ENCODE measurements around the gene DPP7.
"Not testable (repeated sequence)": the region's sequence is repeated elsewhere in the genome, so short reads cannot be mapped to it uniquely, and the experiment has no call there.

Gene DPP7

DNA sequence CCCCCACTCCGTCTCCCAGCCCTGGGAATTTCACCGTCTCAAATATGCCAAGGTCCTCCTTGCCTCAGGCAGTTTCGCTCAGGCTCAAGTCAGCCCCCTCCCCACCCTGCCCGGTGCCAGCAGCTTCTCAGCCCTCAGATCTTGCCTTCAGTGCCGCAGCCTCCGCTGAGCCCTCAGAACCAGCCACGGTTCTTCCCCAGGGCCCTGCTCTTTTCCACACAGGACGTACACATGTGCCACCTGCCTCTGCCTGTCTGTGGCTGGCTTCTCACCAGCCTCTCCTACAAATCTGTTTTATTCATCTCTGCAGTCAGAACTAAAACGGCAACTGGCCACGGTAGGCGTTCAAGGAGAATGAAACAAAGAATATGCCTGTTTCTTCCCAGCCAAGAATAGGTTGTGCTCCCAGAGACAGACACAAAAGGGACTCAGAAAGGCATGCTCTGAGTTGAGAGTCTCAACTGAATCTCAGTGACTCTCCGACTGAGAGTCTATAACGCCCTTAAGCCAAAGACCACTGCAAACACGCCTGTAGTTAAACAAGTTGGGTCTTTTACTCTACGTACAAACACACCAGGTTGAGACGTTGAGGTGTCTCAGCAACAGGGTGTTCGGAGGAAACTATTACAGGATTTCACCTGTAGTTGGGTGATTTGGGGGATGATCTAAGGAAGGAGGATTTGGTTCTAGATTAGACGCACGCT lies 13.8 kb upstream of the DPP7 start:
- DNase-seq, result no peak

DNA sequence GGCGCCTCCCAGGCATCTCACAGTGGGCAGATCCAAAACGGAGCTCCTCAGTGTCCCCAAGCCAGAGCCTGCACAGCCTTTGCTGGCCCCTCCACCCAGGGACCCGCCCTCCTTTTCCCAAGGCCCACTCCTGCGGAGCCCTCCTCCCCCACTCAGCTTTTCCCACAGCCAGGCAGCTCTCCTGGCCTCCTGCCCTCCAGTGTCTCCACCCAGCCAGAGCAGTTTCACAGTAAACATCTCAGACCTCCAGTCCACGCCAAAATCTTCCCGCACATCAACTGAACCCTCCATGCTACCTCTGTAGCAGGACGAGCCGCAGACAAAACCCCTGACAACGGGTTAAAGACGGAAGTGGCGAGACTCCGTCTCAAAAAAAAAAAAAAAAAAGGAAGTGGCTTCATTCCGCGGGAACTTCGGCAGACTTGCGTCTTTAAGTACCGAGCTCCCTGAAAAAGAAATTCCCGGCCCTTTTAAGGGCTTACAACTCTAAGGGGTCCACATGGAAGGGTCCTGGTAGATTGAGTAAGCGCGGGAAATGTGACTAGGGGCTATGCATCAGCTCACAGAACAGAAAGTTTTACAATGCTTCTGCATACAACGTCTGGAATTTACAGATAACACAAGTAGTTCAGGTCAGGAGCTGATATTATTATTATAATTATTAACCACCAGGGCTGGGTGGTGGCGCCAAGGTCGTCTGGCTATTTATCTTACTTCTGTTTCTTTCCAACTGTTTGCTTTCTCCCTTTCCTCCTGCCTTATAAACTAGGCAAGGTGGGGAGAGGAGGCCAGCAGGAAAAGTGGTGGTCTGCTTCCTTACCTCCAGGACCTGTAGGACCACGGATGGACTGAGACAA lies 13.0 kb upstream of the DPP7 start:
- DNase-seq, result no peak

DNA sequence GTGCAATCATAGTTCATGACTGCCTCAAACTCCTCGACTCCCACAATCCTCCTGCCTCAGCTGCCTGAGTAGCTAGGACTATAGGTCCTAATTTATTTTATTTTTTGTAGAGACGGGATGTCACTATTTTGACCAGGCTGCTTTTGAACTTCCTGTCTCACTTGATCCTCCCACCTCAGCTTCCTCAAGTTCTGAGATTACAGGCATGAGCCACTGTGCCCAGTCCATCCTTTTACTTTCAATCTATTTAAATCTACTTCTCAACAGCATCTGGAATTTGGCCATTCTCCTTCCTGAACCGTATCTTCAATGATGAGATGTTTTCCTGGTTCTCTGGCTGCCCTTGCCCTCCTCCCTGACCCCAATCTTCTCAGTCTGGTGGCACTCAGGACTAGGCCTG lies 12.3 kb upstream of the DPP7 start:
- no peak for DNase-seq

DNA sequence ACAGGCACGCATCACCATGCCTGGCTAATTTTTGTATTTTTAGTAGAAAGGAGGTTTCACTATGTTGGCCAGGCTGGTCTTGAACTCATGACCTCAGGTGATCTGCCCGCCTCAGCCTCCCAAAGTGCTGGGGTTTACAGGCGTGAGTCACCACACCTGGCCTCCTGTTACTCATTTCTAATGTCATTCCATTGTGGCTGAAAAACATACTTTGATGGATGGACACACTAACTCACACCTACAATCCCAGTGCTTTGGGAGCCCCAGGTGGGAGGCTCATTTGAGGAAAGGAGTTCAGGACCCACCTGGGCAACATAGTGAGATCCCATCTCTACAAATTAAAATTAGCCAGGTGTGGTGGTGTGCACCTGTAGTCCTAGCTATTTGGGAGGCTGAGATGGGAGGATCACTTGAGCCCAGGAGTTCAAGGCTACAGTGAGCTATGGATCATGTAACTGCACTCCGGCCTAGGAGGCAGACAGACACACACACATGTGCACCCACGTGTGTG lies 9.5 kb upstream of the DPP7 start:
- not testable (repeated sequence) for DNase-seq

DNA sequence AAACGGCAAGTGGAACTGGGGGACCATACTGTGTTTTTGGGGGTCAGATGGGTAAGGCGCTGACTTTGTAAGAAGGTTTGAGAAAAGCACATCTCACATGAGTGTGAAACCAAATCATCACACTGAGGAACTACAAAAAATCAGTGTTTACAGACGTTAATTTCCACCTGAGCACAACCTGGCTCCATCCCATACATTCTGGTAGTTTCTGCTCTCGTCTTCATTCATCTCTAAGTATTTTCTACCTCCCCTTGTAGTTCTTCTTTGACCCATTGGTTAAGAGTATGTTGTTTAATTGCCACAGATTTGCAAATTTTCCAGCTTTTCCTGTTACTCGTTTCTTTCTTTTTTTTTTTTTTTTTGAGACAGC lies 8.9 kb upstream of the DPP7 start:
- DNase-seq, result no peak

DNA sequence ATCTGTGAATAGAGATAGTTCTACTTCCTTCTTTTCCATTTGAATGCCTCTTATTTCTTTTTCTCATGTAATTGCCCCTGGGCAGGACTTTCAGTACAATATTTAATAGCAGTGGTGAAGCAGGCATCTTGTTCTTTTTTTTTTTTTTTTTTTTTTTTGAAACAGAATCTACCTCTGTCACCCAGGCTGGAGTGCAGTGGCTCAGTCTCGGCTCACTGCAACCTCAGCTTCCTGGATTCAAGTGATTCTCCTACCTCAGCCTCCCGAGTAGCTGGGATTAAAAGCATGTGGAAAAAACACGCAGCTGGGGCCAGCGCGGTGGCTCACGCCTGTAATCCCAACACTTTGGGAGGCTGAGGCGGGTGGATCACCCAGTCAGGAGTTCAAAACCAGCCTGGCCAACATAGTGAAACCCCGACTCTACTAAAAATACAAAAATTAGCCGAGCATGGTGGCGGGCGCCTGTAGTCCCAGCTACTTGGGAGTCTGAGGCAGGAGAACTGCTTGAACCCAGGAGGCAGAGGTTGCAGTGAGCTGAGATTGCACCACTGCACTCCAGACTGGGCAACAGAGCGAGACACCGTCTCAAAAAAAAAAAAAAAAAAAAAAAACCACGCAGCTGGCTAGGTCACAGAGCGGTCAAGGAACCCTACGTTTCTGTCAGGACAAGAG lies 8.4 kb upstream of the DPP7 start:
- DNase-seq, result not testable (repeated sequence)

DNA sequence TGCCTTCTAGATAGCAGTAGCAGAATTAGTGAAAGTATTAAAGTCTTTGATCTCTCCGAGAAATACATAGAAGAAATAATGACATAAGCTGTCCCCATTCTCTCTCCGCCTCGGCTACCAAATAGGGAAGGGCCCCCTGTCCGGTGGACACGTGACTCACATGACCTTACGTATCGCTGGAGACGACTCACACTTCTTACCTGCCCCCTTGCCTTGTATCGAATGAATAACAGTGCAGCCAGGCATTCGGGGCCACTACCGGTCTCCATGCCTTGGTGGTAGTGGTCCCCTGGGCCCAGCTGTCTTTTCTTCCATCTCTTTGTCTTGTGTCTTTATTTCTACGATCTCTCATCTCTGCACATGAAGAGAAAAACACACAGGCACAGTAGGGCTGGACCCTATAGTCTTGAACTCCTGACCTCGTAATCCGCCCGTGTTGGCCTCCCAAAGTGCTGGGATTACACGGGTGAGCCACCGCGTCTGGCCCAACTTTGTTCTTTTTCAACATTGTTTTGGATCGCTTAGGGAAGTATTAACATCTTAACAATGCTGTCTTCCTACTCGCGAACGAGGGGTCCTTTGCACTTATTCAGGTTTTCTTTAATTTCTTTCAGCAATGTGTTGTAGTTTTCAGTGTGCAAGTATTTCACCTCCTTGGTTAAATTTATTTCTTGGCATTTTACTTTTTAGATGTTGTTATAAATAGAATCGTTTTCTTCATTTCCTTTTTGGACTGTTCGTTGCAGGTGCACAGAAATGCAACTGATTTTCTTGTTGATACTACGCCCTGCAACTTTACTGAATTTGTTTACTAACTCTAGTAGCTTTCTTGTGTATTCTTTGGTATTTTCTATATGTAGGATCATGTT lies 7.6 kb upstream of the DPP7 start:
- DNase-seq, result not testable (repeated sequence)

DNA sequence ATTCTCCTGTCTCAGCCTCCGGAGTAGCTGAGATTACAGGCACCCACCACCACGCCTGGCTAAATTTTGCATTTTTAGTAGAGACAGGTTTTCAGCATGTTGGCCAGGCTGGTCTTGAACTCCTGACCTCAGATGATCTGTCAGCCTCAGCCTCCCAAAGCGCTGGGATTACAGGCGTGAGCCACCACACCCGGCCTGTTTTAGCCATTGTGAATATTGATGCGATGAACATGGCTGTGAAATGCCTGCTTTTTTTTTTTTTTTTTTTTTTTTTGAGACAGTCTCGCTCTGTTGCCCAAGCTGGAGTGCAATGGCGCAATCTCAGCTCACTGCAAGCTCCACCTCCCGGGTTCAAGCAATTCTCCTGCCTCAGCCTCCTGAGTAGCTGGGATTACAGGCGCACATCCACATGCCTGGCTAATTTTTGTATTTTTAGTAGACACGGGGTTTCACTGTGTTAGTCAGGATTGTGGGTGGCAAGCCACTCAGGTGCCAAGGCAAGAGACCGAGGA lies 3.6 kb upstream of the DPP7 start:
- DNase-seq, result not testable (repeated sequence)

DNA sequence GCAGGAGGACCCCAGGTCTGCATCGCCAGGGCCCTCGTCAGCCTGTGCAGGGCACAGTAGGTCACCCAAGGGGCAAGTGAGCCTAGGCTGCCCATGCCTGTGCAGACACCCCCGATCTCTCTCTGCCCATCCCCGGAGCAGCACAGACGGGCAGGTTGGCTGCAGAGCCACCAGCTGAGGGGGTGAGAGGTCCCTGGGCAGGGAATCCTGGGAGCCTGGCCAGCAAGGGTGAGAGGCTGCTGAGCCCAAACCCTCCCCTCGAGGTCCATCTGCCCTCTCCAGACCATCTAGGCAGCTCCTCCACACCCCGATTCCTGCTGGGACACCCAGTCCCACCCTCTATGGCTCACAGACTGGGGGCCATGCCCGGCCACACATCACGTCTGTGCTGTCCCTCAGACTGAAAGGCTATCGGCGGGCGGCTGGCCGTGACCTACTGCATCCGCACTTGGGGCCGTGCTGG lies 2.8 kb upstream of the DPP7 start:
- no peak for DNase-seq

DNA sequence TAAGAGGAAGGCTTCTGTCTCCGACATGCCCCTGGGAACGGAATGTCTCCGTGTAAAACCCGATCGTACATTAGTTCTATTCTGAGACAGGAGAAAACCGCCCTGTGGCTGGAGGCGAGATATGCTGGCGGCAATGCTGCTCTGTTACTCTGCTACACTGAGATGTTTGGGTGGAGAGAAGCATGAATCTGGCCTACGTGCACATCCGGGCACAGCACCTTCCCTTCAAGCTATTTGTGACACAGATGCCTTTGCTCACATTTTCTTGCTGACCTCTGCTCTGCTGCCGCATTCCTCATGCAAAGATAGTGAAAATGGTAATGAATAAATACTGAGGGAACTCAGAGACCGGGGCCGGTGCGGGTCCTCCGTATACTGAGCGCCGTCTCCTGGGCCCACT lies 2.2 kb upstream of the DPP7 start:
- DNase-seq, result no peak

DNA sequence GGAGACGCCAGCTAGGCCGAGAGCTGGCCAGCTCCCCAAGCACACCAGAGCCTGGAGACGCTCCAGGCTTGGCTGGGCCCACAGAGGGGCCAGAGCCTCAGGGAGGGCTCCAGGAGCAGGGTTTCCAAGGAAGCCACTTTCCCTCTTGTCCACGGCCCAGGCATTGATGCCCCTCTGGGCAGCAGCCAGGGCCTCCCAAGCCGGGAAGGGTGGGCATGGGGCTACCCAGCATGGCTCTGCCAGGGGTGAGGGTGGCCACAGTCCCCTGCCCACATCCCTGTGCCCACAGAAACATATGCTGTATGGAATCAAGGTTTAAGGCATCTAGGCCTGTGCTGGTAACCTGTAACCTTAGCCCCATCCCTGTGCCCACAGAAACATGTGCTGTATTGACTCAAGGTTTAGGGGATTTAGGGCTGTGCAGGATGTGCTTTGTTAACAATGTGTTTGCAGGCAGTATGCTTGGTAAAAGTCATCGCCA lies 1.5 kb upstream of the DPP7 start:
- DNase-seq, result no peak

DNA sequence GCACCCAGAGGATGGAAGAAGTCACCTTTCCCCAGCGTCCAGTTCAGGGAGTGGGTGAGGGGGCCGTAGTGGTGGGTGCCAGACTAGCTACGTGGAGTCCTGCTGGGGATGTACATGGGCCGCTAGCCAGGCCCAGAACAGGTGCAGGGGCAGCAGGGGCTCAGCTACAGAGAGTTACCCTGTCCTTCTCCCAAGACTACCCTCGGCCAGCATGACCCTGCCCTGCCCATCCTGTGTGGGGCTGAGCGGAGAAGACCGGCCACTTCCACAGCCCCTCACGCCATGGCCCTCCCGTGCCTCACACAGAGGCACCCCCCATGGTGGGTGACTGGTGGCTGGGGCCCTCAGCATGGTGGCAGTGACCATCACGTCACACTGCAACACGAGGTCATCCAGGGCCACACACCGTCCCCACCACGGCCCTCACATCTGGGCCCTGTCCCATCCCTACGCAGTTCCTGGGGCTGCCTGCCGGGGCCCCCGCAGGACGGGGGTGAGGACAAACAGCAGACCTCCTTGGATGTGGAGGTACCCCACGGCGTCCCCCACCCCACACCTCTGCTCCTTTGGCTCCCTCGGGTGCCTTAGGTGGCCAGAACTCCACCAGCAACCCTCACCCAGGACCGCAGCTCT lies 977 bp upstream of the DPP7 start:
- DNase-seq, result no peak

DNA sequence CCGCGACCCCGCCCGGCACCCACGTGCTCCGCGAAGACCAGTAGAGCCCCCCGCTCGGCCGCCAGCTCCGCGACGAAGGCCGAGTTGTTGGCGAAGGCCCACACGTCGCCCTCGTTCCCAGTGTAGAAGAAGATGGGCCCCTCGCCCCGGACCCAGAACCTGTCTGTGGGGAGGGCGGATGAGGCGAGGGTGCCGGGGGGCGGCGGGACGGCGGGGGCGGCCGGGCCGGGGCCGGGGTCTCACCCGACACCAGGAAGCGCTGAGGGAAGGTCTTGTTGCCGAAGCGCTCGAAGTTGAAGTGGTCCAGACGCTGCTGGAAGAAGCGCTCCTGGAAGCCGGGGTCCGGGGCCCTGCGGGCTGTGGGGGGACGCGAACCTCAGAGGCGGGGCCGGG lies 317 bp downstream of the DPP7 start:
- no peak for DNase-seq

DNA sequence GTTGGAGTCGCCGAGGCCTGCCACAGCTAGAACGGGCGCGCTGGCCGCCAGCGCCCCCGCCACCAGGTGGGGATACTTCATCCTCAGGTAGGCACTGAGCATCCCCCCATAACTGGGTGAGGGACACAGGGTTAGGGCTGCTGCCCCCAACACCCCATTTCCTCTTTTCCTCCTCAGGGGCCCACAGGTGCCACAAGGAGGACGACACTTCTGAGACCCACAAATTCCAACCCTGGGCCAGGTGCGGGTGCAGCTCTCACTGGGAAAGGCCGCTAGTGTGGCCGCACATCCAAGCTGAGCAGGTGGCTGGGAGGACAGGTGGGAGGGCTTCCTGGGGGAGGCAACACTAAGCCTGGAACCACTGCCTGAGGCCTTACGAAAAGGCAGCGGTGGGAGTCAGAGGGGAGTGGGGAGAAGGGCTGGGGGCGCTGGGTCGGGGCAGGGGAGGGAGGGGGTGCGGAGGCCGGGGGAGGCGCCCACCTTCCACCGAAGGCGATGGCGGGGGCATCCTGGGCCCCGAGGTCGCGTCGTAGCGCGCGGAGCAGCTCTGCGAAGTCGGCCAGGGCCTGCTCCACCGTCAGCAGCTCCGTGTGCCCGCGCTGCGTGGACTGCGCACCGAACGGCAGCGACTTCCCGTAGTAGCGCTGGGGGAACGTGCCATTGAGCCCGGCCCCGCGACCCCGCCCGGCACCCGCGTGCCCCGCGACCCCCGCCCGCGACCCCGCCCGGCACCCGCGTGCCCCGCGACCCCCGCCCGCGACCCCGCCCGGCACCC lies 961 bp downstream of the DPP7 start:
- no peak for DNase-seq

DNA sequence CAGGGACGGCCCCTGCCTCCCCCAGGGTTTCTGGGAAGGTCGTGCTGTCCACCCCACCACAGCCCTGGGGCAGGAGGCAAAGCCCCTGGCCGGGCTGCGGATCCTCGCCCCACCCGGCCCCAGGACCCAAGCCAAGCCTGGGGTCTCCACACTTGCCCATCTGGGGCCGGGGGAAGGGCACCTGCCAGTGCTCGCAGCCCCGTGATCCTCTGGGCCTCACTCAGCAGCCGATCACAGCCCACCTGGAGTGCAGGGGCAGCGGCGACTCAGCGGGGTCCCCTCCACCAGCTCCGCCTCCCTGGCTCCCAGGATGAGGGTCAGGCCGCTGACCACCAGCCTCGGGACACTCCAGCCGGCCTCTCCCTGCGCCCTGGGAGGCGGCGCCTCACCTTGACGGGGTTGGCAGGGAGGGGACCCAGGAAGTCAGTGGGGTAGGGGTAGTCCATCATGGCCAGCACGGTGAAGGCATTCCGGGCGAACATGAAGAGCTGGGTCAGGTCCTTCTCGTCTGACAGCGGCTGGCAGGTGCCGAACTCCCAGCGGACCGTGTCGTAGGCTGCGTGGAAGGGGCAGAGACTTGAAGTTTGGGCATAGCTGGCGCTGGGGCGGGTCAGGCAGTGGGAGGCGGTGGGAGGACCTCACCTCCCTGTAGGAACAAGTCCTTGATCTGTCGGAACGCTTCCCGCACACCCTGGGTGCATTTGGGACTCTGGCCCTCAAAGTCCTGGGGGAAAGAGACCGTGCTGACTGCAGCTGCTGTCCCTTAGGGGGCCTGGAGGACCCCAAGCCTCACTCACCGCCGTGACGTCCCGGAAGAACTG lies 1.8 kb downstream of the DPP7 start:
- no peak for DNase-seq

DNA sequence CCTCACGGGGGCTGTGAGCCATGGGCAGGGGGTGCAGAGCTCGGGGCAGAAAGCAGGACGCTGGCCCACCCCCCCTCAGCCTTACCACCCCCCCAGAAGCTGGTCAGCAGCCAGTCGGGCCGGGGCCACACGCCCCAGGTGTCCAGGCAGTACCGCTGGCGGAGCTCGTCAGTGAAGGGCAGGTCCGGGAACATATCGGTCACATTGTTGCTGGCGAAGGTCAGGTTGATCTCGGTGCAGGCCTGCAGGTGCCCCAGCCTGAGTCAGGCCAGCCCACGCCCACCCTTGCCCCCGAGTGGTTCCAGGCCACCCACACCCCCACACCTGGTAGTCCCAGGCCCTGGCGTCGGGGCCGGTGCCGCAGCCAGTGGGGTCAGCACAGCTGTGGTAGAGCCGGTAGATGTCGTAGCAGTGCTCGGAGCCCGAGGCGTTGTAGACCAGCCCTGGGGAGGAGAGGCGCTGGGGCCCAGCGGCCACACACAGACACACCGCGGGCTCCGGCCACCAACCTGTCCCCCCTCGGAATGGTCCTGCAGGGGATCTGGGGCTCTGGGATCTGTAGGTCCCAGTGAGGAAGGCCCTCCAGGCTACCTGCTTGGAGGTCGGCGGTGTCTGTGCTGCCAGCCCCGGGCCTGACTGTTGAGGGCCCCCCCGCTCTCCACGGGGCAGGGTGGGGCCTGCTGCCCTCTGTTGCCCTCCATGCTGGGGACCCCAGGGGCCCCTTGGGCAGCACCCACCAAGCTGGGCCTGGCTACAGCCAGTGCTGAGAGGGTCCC lies 2.6 kb downstream of the DPP7 start:
- DNase-seq, result no peak

DNA sequence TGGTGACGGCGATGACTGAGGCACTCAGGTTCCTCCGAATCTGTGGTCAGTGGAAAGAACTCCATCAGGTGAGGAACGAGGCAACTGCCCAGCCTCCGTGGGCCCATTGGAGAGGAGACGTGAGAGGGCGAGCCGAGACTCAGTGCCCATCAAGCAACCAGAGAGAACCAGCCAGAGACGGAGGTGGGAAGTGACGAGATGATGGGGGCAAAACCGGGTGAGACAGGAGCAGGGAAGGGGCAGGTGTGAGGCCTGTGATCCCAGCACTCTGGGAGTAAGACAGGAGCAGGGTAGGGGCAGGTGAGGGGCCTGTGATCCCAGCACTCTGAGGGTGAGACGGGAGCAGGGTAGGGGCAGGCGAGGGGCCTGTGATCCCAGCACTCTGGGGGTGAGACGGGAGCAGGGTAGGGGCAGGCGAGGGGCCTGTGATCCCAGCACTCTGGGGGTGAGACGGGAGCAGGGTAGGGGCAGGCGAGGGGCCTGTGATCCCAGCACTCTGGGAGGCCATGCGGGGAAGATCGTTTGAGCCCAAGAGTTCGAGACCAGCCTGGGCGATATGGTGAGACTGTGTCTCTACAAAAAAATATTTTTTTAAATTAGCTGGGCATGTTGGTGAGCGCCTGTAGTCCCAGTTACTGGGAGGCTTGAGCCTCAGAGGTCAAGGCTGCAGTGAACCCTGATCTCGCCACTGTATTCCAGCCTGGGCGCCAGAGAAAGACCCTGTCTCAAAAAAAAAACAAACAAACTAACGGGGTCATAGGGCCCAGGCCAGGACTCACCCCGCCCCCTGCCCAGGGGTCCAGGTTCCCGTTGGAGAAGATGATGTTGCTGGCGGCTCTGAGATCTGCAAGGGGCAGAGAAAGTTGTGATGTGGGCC lies 3.4 kb downstream of the DPP7 start:
- DNase-seq, result no peak
